Activated CD4-positive, alpha-beta T cell treated with anti-CD3 and anti-CD28 coated beads, Interleukin-2, Interleukin-4, amounts not matched to agents 100 ng/mL and 50 ng/mL, durations not matched to agents 16 hours and 8 hours (primary cell): Measurements from ENCODE around the gene TRIM25.

ENCODE experiments used
- DNase-seq: peaks from one replicate; pipeline ENCODE4 v3.0.0-alpha.2; 2020; ENCODE audit warnings: low spot score

The TRIM25 gene

DNA sequence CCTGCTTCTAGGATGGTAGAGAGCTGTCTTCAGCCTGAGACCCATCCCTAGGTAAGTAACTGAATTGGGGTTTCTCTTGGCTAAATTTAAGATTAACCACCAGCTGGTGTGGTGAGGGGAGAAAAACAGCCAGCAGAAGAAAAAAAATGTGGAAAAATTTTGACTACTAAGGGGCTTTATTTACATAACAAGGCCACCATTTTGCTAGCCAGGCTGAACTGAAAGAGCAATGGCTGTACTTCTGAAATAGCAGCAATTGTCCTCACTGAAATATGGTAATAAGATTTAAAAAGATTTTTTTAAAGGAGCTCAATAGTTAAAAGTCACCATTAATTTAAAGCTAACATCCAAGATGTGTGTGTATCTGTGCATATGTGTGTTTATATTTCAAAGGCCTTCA, 12.4 kb upstream of the TRIM25 start:
- DNase-seq: no peak

DNA sequence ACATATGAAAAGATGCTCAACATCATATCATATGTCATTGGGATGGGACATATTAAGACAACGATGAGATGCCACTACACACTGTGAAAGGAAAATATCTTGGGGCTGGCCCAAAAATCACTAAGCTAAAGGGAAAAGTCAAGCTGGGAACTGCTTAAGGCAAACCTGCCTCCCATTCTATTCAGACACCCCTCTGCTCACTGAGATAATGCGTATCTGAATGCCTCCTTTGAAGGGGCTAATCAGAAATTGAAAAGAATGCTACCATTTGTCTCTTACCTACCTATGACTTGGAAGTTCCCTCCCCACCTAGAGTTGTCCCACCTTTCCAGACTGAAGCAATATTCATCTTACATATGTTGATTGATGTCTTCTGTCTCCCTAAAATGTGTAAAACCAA, 11.2 kb upstream of the TRIM25 start:
- DNase-seq: no peak

DNA sequence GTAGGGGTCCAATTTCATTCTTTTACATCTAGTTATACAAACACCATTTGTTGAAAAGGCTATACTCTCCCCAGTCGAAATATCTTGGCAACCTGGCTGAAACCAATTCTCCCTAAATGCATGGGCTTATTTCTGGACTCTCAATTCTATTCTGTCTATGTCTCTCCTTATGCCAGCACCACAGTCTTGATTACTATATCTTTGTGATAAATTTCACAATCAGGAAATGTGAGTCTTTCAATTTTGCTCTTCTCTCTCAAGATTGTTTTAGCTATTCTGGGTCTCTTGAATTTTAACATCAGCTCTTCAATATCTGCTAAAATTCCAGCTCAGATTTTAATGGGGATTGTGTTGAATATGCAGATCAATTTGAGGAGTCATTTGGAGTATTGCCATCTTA, 5.9 kb upstream of the TRIM25 start:
- no peak for DNase-seq

DNA sequence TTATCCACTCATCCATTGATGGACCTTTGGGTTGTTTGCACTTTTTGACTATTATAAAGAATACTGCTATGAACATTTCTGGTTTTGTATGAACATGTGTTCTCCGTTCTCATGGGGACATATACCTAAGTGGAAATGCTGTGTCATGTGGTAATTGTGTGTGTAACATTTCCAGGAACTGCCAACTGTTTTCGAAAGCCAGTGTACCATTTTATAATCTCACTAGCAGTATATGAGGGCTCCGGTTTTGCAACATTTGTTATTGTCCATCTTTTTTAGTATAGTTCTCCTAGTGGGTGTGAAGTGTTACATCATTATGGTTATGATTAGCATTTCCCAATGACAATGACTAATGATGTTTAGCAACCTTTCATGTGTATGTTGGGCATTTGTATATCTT, 5.1 kb upstream of the TRIM25 start:
- peak; percentile 60 for DNase-seq

DNA sequence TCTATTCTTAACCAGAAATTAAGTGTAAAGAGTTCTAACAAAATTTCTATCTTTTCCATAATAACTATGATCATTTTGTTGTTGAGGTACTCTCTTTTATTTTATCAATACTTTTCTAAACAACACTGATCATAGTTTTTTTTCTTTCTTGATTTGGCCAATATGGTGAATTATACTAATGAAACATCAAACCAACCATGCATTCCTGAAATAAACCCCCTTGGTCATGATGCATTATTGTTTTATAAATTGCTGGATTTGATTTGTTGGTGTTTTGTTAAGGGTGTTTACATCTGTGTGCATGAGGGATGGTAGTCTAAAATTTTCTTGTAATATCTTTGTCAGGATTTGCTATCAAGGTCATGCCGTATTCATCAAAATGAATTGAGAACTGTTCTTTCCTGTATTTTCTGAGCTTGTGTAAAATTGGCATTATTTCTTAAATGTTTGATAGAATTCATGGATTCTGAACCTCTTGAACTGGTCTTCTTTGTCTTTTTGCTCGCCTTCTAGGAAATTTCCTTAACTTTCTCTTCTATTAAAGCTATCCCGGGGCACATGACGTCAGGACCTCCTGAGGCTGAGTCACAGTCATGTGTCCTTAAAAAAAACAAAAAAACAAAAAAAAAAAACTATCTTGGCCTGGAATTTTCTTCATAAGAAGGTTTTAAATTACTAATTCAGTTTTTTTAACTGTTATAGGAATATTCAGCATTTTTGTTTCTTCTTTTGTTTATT, 3.9 kb upstream of the TRIM25 start:
- no peak for DNase-seq

DNA sequence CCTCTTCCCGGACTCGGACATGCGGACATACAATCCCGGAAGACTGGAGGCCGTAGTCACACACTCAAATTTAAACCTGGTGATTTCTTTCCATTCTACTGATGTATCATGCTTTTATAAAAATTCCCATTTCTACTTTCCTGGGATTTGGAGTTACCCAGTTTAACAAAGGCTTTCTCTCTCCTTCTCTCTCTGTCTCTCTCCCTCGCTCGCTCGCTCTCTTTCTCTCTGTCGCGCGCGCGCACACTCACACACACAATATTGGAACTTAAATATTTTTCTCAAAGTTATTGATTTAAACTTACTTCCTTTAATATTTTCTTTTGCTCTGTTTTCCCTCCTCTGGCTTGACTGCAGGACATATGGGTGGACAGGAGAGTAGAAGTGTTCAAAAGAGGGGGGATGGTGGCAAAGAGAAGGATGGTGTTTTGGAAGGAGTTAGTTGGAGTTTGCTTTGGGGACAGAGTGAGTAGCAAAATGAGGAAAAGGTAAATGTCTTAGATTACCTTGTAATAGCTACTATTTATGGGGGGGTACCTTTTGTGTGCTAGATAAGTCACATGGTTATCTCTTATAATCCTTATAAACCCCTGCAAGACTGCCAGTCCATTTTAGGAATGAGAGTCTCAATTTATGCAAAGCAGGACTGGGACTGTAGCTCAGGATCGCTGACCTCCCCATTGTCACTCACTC, 878 bp upstream of the TRIM25 start:
- DNase-seq: no peak

DNA sequence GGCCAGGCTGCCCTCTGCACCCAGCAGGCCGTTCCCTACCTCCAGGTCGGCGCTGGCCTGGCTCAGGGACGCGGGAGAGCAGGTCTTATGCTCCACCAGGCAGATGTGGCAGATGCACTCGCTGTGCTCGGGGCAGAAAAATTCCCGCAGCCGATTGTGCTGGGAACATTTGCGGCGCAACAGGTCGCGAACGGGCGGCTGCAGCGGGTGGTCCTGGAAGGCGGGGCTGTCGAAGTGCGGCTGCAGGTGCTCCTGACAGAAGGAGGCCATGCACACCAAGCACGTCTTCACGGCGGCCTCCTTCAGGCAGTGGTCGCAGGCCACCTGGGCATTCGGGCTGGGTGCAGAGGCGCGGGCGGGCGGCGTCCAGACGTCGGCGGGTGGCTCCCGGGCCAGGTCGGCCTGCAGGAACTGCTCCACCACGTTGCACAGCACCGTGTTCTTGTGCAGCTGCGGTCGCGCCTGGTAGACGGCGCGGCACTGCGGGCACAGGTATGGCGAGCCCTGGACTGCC, 439 bp downstream of the TRIM25 start:
- DNase-seq: no peak

DNA sequence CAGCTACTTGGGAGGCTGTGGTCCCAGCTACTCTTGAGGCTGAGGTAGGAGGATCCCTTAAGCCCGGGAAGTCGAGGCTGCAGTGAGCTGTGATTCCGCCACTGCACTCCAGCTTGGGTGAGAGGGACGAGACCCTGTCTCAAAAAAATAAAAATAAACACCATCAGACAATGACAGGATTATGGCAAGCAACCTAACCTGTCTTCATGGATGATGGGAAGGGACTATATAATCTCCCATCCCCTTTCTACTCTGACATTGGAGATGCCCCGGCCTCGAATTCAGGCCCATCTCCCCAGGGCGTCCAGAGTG, 893 bp downstream of the TRIM25 start:
- DNase-seq: no peak

DNA sequence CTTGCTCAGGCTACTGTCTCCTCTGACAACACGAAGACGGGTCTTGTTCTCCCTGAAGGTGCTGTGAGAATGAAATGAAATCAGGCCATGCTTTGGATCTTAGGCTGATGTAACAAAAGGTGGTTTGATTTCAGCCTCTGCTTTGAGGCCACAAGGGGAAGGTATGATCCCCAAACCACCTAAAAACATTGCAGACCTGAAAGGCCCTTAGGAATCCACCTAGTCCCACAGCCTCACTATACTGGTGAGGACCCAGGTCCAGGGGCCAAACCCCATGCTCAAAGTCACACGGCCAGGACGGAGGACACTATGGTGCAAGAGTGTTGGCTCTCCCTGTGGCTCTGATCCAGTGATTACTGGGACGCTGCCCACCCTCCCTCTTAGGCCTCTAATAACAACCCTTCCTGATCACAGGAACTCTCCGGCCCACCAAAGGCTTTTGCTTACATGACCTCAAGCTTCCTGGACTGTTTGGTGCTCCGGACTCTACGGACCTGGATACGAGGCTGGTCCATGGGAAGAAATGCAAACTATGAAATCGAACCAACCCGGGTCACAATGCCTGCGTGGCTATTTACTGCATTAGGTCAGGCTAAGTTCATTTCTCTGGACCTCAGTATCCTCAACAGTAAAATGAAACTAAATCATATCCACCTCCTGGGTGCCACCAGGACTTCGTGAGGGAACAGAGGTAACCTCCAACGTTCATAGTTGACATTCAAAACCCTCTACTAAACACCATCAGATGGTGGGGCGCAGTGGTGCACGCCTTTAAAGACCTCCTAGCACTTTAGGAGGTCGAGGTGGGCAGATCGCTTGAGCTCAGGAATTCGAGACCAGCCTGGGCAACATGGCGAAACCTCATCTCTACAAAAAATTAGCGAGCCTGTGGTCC, 1.5 kb downstream of the TRIM25 start:
- no peak for DNase-seq

DNA sequence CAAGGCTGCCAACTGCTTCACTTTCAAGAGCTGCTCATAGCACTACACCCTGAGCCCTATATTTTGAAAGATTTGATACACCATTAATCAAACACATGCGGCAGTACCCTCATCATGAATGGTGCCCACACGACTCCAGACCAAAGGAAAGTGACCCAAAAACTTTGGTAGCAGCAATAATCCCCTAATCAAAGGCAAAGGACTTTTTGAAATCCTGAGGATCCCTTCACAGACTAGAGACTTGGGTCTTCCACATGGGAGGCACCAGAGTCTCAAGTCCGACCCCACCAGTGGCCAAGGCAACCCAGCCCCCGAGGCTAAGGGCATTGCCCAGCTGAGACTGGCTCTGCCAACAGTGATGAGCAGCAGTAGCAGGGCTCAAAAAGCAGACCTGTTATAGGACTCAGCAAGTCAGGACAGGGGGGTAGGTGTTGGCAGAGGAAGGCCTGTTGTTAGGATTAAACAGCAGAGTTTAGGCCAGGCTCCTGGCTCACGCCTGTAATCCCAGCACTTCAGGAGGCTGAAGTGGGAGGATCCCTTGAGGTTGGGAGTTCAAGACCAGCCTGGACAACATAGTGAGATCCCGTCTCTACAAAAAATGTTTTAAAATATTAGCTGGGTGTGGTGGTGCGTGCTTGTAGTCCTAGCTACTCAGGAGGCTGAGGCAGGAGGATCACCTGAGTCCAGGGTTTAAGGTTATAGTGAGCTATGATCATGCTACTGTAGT, 3.2 kb downstream of the TRIM25 start:
- no peak for DNase-seq

DNA sequence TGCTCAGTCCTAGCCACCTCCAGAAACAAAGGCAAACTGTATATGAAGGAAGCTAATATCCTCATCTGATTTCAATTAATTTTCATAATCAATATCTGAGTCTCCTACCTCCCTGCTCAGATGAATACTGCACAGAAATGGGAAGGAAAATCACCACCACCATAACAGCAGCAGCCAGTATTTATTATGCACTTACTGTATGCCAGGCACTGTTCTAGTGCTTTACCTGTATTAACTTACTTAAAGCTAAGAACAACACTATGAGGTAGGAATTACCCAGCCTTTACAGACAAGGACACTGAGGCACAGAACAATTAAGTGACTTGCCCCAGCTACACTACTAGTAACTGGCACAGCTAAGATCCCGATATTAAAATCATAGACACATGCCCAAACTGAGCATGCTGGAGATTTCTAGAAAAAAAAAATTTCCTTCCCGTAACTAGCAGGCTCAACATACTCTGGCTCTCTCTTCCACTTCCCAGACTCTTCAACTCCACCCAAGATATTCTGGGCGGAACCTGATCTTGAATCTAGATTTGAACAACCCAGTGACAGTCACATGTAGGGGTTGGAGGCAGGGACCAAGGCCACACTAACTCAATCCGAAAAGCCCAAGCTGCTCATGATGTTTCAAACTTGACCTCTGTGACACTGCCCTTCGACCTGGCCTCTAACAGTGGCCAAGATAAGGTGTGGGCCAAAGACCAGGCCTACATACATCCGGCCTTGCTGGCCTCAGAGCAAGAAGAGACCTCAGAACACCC, 3.9 kb downstream of the TRIM25 start:
- DNase-seq: no peak

DNA sequence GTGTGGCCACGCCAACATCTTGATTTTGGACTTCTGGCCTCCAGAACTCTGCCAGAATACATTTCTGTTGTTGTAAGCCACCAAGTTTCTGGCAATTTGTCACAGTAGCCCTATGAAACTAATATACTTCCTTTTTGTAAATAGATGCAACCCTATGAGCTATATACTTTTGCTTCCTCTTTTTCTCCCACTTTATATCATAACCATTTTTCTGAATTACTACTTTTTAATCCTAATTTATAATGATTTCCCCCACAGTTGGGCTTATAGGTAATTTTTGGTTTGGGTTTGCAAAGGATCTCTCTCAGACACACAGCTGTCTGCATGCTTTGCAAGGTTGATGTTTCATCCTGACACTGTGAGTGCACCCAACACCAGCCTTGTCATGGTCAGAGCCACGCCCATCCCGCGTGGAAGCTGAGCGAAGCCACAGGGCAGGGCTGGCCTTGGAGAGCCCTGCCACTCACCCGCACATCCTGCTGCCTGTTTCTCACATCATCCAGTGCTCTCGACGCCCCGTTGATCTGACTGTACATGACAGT, 5.8 kb downstream of the TRIM25 start:
- peak; percentile 59 for DNase-seq

DNA sequence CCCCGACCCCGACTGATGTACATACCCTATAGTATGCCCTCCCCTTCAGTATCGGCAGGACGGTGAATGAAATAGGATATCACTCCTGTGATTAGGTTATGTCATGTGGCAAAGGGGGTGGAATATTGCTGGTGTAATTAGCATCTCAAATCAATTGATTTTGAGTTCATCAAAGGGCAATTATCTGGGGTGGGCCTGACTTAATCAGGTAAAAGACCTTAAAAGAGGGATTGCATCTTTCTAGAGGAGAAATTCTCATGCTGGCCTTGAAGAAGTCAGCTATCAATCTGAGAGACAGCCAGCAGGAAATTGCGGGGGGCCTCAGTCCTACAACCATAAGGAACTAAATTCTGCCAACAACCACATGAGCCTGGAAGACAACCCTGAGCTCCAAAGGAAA, 10.3 kb downstream of the TRIM25 start:
- DNase-seq: no peak

DNA sequence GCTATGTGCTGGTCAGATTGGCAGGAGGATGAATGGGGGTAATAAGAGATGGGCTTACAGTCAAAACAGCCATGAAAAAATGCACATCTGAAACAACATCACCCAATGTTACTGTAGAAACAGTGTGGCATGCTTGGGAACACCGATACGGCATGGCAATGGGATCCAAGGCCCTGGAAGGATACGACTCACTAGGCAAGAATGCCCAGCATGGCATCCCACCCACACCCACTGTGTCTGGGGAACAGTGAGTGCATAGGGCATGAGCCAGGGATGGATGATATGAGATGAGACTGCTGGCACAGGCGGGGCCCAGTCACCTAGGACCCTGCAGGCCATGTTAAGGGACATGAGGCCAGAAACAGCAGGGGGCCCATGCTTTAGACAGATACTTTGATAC, 11.5 kb downstream of the TRIM25 start:
- no peak for DNase-seq

DNA sequence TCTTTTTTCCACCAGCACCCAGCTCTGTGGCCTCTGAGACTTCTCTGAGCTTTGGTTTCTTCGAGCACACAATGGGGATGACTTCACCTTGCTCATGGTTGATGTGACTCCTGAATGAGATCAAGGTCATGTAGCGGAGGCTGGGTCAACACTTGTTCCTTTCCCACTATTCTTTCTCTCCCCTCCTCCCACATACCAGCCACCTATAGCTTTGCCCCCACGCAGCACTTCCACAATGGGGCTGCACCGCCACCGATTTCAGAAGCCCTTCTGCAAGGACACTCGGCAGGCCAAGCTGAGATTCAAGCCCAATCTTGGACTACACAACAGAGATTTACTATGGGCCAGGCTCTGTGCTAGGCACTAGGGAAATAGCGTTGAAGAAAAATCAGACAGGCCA, 14.4 kb downstream of the TRIM25 start:
- no peak for DNase-seq

DNA sequence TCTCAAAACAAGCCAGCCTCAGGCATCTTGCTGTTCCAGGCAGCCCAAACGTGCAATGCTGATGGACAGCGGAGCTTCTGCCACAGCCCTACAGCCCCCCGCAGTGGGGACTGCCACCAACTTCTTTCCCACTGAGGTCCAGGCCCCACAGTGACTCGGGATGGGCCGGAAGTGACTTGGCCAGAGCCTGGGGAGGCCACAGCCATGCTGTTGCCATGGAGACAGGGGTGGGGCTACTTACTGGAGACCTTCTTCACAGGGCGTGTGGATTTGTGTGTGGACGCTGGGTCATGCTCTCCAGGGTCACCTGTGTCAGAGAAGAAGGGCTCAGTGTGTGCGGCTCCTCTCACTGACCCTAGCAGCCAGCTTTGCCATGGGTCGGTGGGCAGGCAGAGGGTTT, 15.0 kb downstream of the TRIM25 start:
- no peak for DNase-seq

DNA sequence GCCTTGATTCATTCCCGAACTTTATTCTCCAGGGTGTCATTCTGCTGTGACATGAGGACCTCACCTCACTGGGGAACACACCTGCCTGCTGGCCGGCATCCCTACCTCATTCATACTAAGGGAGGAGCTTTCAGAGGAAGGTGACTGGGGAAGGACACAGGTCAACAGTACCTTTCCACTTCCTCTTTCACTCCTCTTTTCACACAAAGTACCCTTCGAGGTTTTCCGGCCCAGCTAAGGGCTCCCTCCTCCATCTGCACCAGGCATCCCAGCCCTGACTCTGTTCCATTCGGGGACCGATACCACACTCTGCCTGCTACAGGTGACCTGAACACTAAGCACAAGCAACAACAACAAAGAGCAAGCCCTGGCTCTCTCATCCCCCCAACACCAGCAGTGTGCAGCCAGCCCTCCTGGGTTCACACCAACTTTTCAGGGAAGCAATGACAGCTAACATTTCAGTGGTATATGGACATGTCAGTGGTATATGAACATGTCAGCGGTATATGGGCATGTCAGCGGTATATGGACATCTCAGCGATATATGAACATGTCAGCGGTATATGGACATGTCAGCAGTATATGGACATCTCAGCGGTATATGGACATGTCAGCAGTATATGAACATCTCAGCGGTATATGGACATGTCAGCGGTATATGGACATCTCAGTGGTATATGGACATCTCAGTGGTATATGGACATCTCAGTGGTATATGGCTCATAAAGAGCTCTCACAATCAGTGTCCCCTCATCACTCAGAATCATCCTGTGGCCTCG, 16.0 kb downstream of the TRIM25 start:
- DNase-seq: no peak

DNA sequence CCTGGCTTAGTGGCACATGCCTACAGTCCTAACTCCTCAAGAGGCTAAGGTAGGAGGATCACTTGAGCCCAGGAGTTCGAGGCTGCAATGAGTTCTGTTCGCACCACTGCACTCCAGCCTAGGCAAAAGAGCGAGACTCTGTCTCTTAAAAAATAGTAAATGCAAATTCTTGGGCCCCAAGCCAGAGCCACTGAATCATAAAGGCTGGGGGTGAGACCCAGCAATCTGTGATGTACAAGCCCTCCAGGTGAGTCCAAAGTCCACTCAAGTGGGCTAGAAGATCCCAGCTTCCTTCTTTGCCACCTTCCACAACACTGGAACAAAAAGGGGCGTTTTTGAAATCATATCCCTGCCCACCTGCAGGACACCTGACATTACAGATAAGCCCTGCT, 16.9 kb downstream of the TRIM25 start:
- DNase-seq: no peak

DNA sequence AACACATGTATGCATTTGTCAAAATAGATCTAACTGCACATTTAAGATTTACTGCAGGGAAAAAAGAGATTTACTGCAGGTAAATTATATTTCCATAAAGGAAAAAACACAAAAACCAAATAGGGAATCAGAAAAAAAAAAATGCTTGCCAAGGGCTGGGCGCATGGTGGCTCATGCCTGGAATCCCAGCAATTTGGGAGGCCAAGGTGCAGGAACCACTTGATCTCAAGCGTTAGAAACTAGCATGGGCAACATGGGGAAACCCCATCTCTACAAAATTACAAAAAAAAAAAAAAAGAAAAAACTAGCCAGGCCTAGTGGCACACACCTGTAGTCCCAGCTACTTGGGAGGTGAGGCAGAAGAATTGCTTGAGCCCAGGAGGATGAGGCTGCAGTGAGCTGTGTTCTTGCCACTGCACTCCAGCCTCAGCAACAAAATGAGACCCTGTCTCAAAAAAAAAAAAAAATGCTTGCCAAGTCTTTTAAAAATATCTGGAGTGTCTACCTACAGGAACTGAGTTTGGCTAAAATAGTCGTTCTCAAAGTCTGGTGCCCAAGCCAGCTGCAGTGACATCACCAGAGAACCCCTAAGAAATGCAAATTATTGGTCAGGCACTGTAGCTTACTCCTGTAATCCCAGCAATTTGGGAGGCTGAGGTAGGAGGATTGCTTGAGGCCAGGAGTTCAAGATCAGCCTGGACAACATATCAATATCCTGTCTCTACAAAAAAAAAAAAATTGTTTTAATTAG, 17.5 kb downstream of the TRIM25 start:
- no peak for DNase-seq
